GM19324 (cell line): ENCODE data around the gene ACER3.
"Not testable (repeated sequence)": the region's sequence is repeated elsewhere in the genome, so short reads cannot be mapped to it uniquely, and the experiment has no call there.

Source experiments
- ATAC-seq: cut with Tn5 transposase; IDR thresholded peaks from one replicate; pipeline ENCODE4 v1.9.1; 2021; ENCODE audit warnings: mild to moderate bottlenecking, moderate library complexity; ENCODE audit not compliant: unreplicated experiment, low FRiP score

Gene ACER3

DNA sequence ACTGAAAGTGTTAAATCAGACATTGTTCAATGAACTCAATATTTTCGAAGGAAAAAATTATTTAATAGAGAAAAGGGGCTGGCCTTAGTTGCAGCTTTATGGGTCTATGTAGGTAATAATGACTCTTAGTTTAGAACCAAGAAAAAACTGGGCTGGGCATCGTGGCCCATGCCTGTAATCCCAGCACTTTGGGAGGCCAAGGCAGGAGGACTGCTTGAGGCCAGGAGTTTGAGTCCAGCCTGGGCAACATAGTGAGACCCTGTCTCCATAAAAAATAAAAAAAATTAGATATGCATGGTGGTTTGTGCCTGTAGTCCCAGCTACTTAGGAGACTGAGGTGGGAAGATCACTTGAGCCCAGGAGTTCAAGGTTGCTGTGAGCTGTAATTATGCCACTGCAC is 2.1 kb downstream of the ACER3 start:
- not testable (repeated sequence) for ATAC-seq

- ATAC-seq, result no peak
Observed at GRCh38 chr11:76863196-76863777, 2.6 kb downstream of the ACER3 start.

GRCh38 chr11:76872959-76873827 is 12.5 kb downstream of the ACER3 start:
- no peak for ATAC-seq

- no peak for ATAC-seq
Observed at GRCh38 chr11:76878014-76878413, 17.3 kb downstream of the ACER3 start.

DNA sequence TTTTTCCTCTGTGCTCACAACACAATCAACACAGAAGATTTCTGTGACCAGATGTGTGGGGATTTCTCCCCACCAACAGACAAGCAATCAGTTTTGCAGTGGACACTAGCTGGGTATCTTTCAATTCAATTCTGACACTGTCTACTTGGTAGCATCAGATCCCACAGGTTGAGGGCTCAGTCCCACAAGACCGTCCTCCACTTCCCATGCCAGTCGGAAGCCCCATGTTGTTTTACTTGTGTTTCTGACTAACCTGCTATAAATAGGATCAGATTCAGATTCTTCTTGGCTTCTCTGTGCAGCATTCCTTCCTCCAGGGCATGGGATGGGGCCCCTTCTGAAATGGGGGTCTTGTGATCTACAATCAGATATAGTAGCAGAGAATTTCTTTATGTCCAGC is 19.6 kb downstream of the ACER3 start:
- ATAC-seq, result no peak

DNA sequence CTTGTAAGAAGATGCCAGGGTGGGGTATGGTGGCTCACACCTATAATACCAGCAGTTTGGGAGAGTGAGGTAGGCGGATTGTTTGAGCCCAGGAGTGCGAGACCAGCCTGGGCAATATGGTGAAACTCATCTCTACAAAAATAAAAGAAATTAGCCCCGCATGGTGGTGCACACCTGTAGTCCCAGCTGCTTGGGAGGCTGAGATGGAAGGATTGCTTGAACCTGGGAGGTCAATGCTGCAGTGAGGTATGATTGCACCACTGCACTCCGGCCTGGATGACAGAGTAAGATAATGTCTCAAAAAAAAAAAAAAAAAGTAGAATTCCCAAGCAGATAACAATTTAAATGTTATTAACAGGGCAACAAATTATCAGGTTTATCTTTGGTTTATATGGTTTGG is 20.2 kb downstream of the ACER3 start:
- no peak for ATAC-seq

DNA sequence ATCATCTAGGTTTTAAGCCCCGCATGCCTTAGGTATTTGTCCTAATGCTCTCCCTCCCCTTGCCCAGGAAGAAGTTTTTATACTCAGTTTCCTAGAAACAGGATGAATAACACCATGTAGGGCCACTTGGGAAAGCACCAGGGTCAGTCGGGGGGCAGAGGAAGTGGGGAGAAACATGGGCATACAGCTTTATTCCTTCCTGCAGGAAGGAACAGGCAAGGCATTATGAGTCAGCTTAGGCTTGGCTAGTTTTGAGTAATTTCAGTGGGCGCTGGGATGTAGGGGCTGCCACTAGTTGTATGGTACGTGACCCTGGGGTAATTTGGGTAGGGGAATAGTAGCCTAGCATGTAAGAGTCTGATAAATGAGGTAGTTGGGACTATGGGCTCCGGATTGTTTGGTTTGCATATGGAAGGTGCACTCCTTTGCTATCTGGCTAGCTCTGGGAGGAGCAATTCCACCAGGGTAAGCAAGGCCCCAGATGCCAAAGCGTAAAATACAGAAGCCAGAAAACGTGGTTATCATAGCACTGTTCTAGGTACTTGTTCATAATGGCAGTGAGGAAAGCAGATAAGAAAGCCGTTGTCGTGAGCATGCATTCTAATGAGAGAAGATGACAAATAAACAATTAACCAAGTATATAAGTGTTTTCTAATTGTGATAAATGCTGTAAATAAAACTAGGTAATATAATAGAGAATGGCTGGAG is 24.8 kb downstream of the ACER3 start:
- no peak for ATAC-seq

DNA sequence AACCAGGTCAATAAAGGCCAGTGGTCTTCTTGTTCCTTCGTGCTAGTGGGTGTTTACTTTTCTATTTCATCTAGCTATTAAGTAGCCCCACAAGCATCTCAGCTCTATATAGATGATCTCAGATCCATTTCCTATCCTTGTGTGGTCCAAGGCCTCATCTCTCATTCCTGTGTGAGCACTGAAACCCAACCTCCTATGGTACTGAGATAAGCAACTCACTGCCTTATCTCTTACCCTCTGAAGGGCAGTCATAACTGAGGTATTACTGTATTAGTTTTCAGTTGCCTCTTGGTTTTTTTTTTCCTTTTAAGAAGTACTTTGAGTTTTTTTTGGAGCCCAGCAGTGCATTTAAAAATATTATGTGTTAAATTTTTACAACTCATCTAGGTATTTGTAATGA is 28.3 kb downstream of the ACER3 start:
- no peak for ATAC-seq

DNA sequence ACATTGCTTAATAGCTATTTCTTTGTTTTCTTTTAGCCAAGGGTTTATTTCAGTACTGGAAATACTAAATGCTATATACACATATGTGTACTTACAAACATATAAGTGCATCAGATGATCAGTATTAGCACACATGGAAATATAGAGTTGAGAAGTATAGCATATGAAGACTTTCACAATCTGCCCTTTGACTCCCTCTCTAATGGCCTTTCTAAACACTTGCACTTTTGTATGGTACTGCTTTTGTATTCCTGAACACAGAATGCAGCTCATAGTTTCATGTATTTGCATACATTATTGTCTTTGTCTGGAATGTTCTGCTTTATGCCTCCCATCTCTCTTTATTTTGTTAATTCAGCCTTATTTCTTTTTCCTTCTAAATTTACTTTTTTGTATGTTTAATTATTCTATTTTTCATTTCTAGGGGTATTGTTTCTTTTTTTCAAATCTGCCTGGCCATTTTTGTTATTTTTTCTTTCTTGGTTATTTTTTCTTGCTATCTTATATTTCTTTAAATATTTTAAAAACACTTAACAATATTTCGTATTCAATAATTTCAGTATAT is 28.8 kb downstream of the ACER3 start:
- no peak for ATAC-seq

DNA sequence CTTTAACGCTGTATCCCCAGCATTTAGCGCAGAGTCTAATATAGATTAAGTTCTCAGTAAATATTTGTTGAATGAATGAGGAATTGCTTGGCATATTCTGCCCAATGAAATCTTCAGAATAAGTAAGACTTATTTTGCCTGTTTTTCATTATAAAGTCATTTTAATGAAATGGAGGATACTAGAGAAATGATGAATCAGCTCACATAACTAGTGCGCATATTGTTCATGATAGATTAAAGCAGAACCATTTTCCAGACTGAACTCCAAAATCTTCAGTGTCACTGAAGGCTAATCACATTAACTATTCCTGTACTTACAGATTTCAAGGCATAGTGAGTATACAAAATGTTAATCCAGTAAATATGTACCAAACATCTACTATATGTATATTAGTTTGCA is 29.6 kb downstream of the ACER3 start:
- ATAC-seq, result no peak

- ATAC-seq, result no peak
Observed at GRCh38 chr11:76891285-76891684, 30.6 kb downstream of the ACER3 start.

- no peak for ATAC-seq
Observed at GRCh38 chr11:76891793-76892192, 31.1 kb downstream of the ACER3 start.

DNA sequence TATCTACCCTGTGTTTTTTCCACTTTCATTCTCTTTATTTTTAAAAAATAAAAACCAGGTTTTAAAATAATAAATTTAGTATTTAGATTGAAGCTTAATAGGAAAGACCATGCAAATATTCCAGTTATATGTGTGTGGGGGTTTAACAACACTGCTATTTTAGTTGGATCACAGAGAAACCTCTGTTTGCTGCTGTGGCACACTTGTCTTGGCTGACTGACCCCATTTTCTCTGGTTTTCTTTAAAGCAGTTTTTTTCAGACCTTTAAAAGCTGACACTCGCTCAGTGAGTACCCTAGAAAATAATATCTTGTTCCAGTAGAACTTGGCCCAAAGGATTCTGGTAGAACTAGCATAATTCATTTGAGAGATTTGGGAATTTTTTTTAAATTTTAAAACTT is 31.6 kb downstream of the ACER3 start:
- ATAC-seq, result no peak

DNA sequence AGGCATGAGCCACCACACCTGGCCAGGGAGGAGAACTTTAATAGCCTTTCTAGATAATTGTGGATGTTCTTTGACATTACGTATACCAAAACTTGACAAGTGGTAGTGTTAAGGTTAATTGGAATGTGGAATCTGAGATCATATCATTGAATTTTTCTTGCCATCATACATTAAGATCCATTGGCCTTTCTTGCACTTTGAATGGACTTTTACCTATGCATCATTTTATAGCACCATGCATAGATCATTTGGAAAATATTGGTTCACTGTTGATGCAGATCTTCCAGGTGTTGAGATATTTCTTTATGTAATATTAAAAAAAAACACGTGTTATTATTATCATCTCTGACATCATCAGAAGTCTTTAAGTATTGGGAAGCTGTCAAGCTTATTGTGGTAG is 36.5 kb downstream of the ACER3 start:
- no peak for ATAC-seq

DNA sequence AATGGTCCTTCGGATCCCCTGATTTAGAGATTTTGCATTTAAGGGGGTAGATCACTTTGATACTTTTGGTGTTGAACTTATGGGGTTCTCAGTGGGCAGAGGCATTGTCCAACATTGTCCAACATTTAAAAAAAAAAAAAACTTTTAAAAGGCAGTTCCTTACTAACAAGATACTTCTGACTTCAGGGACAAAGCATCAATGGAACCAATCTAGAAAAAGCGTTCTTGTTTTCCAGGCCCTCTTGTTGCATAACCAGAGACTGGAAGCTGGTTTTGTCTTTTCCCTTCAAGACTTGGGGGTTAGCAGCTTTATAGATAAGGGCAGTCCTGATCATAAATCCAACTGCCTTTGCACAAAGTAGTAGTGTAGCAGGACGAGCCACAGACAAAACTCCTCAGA is 40.4 kb downstream of the ACER3 start:
- ATAC-seq, result no peak

DNA sequence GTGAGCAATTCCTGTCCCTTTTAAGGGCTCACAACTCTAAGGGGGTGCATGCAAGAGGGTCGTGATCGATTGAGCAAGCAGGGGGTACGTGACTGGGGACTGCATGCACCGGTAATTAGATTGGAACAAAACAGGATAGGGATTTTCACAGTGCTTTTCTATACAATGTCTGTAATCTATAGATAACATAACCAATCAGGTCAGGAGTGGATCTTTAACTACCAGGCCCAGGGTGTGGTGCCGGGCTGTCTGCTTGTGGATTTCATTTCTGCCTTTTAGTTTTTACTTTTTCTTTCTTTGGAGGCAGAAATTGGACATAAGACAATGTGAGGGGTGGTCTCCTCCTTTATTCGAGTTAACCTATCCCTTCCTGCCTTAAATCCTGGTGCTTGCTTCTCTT is 40.9 kb downstream of the ACER3 start:
- ATAC-seq, result not testable (repeated sequence)

DNA sequence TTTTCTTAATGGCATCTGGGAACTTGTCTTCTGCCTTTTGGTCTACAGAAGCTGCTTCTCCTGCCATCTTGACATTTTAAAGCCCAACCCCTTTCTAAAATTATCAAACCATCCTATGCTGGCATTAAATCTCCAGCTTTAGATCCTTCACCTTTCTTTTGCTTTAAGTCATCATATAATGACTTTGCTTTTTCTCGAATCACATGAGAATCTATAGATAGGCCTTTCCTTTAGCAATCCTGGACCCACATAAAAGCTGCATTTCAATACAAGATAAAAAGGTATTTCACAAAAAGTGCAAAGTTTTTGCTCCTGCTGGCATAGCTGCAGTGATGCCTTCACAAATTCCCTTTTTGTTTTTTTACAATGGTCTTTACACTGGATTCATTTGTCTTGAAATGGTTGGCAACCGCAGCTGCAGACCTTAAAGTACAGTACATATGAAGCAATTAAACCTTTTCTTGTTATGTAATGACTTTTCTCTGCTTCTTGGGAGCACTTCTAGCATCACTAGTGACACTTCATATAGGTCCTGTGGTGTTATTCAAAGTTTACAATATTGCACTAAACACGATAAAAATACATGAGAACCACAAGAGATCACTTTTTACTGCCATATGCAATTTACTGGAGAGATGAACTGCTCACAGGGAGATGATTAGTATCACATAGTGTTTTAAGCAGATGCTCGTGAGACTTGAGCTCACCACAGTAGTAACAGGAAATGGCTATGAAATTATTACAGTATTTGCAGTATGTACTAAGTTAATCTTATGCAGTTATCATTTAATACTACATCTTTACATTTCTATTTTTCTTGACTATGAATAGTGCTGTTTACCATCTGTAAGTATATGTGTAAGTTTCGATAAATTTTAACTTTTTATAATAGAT is 41.6 kb downstream of the ACER3 start:
- no peak for ATAC-seq

- no peak for ATAC-seq
Observed at GRCh38 chr11:76903325-76903724, 42.6 kb downstream of the ACER3 start.

DNA sequence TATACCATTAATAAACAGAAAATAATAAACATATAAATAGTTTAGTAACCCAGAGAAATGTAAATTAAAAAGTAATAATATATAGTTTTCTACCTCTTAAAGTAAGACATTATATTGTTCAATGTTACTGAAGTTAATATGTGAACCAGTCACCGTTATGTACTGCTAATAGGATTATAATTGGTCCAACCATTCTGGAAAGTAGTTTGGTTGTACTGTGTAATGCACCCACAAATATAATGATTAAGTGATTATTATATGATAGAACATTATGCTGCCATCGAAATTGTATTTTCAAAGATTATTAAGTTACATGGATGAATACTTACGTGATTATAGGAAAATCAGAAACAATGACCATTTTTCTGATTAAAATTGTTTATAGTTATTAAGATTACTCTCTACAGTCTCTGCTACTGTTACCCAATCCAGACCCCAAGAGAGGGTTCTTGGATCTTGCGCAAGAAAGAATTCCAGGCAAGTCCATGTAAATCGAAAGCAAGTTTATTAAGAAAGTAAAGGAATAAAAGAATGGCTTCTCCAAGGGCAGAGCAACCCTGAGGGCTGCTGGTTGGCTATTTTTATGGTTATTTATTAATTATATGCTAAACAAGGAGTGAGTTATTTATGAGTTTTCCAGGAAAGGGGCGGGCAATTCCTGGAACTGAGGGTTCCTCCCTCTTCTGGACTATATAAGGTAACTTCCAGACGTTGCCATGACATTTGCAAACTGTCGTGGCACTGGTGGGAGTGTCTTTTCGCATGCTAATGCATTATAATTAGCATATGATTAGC is 50.1 kb downstream of the ACER3 start:
- ATAC-seq, result no peak

GRCh38 chr11:76911415-76911808 is 50.7 kb downstream of the ACER3 start:
- no peak for ATAC-seq
